ENCODE results near the gene RPP25.

DNA sequence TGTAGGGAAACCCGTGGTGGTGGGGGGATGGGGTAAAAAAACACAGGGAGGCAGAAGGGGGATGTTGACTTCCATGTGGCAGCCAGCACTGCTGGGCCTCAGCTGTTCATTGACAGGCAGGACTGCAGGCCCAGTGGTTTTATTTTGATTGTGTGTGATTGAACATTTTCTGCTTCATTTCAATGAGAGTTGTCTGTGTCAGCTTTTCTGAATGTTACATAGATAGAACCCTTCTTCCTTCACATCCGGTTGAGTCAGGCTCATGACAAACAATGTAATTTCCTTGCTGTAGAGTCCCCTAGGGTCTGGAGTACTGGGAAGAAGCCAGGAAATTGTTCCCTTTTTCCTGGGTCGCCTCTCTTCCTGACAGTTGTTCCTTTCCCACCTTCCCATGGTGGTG, 8.2 kb upstream of the RPP25 start:
- no peak for TF ChIP-seq EZH2phosphoT487 (IDR thresholded peaks at IDR 0.05; ENCODE audit: low read length)
- TF ChIP-seq, protein P1, sequence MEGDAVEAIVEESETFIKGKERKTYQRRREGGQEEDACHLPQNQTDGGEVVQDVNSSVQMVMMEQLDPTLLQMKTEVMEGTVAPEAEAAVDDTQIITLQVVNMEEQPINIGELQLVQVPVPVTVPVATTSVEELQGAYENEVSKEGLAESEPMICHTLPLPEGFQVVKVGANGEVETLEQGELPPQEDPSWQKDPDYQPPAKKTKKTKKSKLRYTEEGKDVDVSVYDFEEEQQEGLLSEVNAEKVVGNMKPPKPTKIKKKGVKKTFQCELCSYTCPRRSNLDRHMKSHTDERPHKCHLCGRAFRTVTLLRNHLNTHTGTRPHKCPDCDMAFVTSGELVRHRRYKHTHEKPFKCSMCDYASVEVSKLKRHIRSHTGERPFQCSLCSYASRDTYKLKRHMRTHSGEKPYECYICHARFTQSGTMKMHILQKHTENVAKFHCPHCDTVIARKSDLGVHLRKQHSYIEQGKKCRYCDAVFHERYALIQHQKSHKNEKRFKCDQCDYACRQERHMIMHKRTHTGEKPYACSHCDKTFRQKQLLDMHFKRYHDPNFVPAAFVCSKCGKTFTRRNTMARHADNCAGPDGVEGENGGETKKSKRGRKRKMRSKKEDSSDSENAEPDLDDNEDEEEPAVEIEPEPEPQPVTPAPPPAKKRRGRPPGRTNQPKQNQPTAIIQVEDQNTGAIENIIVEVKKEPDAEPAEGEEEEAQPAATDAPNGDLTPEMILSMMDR (IDR thresholded peaks at IDR 0.05; ENCODE audit: low read length), result no peak
- TF ChIP-seq EZH2 (optimal IDR thresholded peaks at IDR 0.05; ENCODE audit: low read depth, low read length), result no peak

All from MM.1S (cell line).